CD4-positive, alpha-beta T cell treated with Interleukin-15 for 4 hours (primary cell): Measurements from ENCODE around the gene RASL10A.

Experiments
- DNase-seq: peaks from one replicate; pipeline ENCODE4 v3.0.0-alpha.2; 2020; ENCODE audit warnings: low spot score

Gene RASL10A

GRCh38 chr22:29305836-29306174, 9.7 kb downstream of the RASL10A start:
- DNase-seq = no peak

GRCh38 chr22:29302681-29303465, 12.6 kb downstream of the RASL10A start:
- no peak for DNase-seq

- no peak for DNase-seq
Measured at GRCh38 chr22:29302402-29302680, 13.2 kb downstream of the RASL10A start.

- DNase-seq = no peak
Measured at GRCh38 chr22:29301716-29302401, 13.6 kb downstream of the RASL10A start.

- no peak for DNase-seq
Measured at GRCh38 chr22:29300807-29301601, 14.5 kb downstream of the RASL10A start.

GRCh38 chr22:29300467-29300806, 15.1 kb downstream of the RASL10A start:
- DNase-seq = no peak

GRCh38 chr22:29299136-29299900, 16.2 kb downstream of the RASL10A start:
- DNase-seq = no peak

GRCh38 chr22:29298641-29299040, 16.9 kb downstream of the RASL10A start:
- DNase-seq = no peak

- DNase-seq = no peak
Measured at GRCh38 chr22:29292379-29292778, 23.1 kb downstream of the RASL10A start.

- no peak for DNase-seq
Measured at GRCh38 chr22:29291215-29291614, 24.3 kb downstream of the RASL10A start.

GRCh38 chr22:29290061-29290460, 25.4 kb downstream of the RASL10A start:
- DNase-seq = no peak

GRCh38 chr22:29288837-29289236, 26.7 kb downstream of the RASL10A start:
- no peak for DNase-seq

GRCh38 chr22:29284196-29284595, 31.3 kb downstream of the RASL10A start:
- DNase-seq = no peak

- DNase-seq = no peak
Measured at GRCh38 chr22:29277927-29278326, 37.6 kb downstream of the RASL10A start.

- no peak for DNase-seq
Measured at GRCh38 chr22:29275819-29276565, 39.5 kb downstream of the RASL10A start.

- no peak for DNase-seq
Measured at GRCh38 chr22:29275167-29275566, 40.3 kb downstream of the RASL10A start.

GRCh38 chr22:29272624-29273023, 42.9 kb downstream of the RASL10A start:
- DNase-seq = no peak

GRCh38 chr22:29270475-29271271, 44.8 kb downstream of the RASL10A start:
- no peak for DNase-seq

- no peak for DNase-seq
Measured at GRCh38 chr22:29269731-29270474, 45.6 kb downstream of the RASL10A start.

GRCh38 chr22:29269230-29269604, 46.3 kb downstream of the RASL10A start:
- DNase-seq = no peak
